HG02981 (cell line): ENCODE data around the gene DSCAML1.

Experiments used
- ATAC-seq: cut with Tn5 transposase; IDR thresholded peaks from one replicate; pipeline ENCODE4 v1.9.1; 2021; ENCODE audit warnings: mild to moderate bottlenecking, moderate library complexity; ENCODE audit not compliant: unreplicated experiment

The DSCAML1 gene

GRCh38 chr11:117591316-117592039 lies 205.5 kb downstream of the DSCAML1 start:
- no peak for ATAC-seq

GRCh38 chr11:117589063-117589462 lies 208.0 kb downstream of the DSCAML1 start:
- ATAC-seq, result no peak

GRCh38 chr11:117588166-117588810 lies 208.7 kb downstream of the DSCAML1 start:
- no peak for ATAC-seq

- ATAC-seq, result no peak
Observed at GRCh38 chr11:117587416-117587815, 209.6 kb downstream of the DSCAML1 start.

- ATAC-seq, result no peak
Observed at GRCh38 chr11:117586392-117586791, 210.6 kb downstream of the DSCAML1 start.

GRCh38 chr11:117585631-117586030 lies 211.4 kb downstream of the DSCAML1 start:
- no peak for ATAC-seq

GRCh38 chr11:117584056-117584830 lies 212.8 kb downstream of the DSCAML1 start:
- no peak for ATAC-seq

GRCh38 chr11:117583063-117583801 lies 213.8 kb downstream of the DSCAML1 start:
- no peak for ATAC-seq

- ATAC-seq, result no peak
Observed at GRCh38 chr11:117582433-117582832, 214.6 kb downstream of the DSCAML1 start.

GRCh38 chr11:117580866-117581265 lies 216.2 kb downstream of the DSCAML1 start:
- no peak for ATAC-seq

GRCh38 chr11:117579161-117579560 lies 217.9 kb downstream of the DSCAML1 start:
- no peak for ATAC-seq

GRCh38 chr11:117575856-117576255 lies 221.2 kb downstream of the DSCAML1 start:
- no peak for ATAC-seq

- no peak for ATAC-seq
Observed at GRCh38 chr11:117574551-117574950, 222.5 kb downstream of the DSCAML1 start.

- ATAC-seq, result no peak
Observed at GRCh38 chr11:117573326-117573725, 223.7 kb downstream of the DSCAML1 start.

GRCh38 chr11:117572671-117573070 lies 224.3 kb downstream of the DSCAML1 start:
- ATAC-seq, result no peak

- ATAC-seq, result no peak
Observed at GRCh38 chr11:117572129-117572528, 224.9 kb downstream of the DSCAML1 start.

- no peak for ATAC-seq
Observed at GRCh38 chr11:117570701-117571100, 226.3 kb downstream of the DSCAML1 start.

GRCh38 chr11:117569911-117570310 lies 227.1 kb downstream of the DSCAML1 start:
- no peak for ATAC-seq

- ATAC-seq, result no peak
Observed at GRCh38 chr11:117565709-117566108, 231.3 kb downstream of the DSCAML1 start.

GRCh38 chr11:117564321-117564720 lies 232.7 kb downstream of the DSCAML1 start:
- no peak for ATAC-seq

GRCh38 chr11:117563556-117563955 lies 233.5 kb downstream of the DSCAML1 start:
- ATAC-seq, result no peak
